Stimulated activated naive CD4-positive, alpha-beta T cell (primary cell): ENCODE measurements around the gene BANF2.

ENCODE experiments used
- DNase-seq, 6 experiments: peaks; one replicate each; lab custom pipeline; 2025; lab: John Stamatoyannopoulos, UW

BANF2 gene

DNA sequence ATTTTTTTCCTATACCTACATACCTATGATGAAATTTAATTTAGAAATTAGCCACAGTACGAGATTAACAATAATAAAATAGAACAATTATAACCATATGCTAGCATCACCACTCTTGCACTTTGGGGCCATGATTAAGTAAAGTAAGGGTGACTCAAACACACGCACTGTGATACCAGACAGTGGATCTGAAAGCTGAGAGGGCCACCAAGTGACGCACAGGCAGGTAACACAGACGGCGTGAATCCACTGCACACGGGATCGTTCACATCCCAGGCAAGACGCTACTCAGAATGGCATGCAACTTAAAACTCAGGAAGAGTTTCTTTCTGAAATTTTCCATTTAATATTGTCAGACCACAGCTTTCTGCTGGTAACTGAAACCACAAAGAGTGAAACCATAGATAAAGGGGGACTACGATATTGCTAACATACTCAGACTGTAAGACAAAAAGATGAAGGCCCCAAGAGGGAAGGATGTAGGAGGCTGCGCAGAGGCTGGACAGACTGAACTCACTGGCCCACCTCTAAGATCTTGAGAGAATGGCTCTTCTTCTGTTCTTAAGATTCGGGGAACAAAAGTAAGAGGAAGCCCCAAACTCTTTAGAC lies 35.6 kb upstream of the BANF2 start:
- DNase-seq = no peak

DNA sequence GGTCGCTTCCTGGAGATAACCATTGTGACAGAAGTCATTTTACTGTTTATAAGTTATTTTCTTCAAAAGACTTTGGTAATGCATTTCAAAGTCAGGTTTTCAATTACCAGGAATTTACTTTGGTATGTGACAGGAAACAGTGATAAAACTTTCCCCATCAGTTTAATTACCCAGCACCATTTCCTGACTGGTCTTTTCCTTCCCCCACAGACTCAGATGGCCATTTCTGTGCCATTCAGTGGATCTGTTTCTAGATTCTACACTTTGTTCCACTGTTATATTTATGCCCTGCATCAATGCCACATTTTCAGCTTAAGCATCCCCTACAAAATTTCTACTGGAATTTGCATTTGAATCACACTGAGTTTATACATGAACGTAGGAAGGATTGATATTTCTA lies 34.0 kb upstream of the BANF2 start:
- no peak for DNase-seq

DNA sequence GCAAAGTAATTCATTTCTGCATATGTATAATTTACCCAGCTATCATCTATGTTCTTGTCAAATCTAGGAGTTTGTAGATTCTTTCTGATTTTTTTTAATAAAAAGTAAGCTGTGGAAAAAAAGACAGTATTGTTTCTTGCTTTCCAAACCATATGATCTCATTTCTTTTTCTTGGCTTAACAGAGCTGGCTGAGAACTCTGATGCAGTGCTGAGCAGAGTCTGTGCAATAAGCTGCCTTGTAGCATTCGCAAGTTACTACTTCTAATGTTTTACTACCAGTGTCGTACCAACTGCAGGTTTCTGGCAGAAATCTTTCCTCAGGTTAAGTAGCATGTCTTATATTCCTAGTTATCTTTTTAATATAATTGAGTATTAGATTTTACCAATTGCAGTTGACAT lies 33.3 kb upstream of the BANF2 start:
- DNase-seq = no peak

DNA sequence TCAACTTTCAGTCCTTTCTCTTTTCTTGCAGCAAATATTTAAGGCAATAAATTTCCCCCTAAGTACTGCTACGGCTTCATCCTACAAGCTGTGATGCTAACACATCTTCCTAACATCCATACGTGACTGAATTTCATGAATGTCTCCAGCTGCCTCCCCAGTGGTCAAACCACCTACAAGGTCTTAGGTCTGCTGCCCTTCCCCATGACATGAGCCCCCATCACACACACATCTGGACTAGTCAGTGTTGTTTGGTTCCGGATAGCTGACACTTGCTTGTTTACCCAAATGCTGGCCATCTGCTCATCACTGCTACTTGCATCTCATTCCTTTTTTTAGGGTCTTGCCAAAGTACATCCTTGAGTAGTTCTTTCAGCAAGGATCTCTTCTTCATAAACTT lies 32.3 kb upstream of the BANF2 start:
- DNase-seq = no peak

DNA sequence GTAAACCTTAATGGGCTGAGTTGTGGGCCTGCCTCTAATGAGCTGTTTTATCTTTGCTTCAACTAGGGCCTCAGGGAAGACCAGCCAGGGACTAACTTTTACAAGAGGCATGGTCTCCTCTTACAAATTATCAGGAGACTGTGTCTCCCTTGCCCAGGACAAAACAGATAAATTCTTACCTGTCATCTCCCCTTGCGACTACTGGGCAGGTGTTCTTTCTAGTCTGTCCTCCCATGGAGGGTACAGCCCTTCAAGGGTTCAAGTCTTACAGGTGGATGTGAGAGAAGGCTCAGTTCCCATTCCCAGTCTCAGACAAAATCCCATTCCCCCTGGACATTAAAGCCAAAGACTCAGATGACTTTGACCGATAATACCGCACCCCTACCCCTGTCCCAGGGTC lies 31.3 kb upstream of the BANF2 start:
- no peak for DNase-seq

DNA sequence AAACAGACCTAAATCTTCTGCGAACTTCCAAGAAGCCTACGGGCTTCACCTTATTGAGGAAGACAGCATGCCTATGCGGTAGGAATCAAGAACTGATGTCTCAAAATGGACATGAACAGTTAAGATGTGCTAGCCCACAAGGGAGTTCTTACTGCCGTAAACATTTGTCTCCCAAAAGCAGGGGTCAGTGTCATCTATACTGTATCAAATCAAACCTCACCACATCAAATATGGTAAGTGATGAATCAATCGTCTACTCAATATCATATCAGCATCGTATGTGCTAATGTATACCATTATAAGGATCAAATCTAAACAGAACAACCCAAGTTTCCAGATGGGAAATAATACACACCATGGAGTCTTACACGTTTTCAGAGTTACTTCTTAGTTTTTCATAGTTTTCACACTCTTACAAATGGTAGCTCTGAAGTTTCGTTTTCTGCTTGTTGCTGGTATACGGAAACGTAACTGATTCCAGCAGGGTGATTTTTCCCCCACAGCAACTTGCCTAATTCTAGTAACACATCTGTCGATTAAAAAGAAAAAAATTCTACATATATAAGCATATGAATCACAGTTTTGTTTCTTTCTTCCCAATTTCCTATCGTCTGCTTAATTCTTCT lies 30.3 kb upstream of the BANF2 start:
- DNase-seq = no peak

DNA sequence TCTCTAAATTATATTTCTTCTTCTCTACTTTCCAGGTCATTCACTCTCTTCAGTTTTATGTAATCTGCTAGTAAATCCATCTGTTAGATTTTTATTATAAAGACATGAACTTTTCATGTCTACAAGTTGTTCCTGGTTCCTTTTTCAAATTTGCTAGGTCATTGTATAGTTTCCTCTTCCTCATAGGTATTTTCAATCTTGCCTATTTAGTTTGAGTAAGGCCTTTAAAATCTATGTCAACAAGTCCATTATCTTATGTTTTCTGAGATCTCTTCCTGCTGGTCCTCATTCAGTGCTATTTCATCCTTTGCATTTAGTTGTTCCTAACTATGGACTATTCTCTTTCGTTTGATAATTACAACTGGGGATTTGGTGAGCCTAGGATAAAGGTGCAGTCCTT lies 28.8 kb upstream of the BANF2 start:
- no peak for DNase-seq

DNA sequence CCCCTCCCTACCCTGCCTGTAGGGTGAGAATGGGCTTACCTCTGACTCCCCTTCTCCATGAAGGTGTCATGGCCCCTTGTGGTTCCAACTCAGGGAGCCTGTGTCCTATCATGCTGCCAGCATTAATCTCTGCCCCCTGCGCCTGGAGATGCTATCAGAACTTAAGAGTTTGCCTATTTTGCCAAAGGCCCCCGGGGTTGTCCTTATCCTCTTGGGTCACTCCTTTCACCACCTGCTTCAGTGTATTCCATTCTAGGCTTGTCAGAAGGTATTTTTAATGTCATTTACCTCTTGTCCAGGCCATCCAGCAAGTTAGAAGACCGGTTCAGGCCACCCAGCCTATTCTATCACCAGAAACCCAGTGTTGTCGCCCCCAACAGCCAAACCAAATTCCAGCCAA lies 28.2 kb upstream of the BANF2 start:
- no peak for DNase-seq

DNA sequence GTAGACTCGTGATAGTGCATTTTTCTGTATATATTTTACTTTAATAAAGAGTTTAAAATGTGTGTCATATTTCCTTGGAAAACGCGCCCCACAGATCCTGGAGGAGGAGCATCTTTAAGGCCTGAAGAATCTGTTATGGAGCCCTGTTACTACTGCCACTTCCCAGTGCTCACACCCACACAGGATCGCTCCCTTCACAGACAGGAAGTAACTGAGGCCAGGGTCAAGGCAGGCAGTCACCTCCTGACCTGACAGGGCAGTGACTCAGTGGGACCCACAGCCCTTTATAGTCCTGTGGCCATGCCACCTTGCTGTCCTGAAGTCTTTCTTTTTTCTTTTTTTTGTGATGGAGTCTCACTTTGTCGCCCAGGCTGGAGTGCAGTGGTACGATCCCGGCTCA lies 26.7 kb upstream of the BANF2 start:
- DNase-seq = no peak

DNA sequence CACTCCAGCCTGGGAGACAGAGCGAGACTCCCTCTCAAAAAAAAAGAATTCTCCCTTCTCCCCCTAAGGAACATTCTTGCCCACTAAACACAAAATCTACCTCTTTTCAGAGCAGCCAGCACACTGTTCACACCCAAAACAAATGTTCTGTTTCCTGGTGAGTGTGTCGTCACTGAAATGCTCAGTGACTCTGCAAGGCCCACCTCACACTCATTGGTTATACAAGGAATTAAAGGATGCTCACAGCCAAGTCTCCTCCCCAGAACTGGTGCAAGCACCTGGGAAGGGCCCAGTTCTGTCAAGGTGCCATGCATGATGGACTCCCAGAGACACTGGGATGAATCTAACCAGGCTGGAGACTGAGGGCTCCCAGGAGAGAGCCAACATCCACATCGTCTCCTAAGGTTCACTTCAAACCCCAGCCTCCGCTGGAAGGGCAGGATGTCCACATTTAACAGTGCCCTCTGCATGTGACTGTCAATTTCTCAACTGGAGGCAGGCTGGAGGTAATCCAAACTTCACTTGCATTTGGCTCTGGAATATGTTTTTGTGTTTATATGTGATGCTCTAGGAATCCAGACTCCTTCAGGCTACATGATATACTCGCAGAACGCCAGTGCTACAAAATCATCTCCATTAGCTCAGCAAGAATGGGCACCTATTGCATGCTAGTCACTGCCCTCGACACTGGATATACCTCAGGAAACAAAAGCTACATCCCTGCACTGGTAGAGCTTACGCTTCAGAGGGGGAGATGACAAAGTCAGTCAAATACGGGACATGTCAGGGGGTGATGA lies 24.8 kb upstream of the BANF2 start:
- DNase-seq = no peak

DNA sequence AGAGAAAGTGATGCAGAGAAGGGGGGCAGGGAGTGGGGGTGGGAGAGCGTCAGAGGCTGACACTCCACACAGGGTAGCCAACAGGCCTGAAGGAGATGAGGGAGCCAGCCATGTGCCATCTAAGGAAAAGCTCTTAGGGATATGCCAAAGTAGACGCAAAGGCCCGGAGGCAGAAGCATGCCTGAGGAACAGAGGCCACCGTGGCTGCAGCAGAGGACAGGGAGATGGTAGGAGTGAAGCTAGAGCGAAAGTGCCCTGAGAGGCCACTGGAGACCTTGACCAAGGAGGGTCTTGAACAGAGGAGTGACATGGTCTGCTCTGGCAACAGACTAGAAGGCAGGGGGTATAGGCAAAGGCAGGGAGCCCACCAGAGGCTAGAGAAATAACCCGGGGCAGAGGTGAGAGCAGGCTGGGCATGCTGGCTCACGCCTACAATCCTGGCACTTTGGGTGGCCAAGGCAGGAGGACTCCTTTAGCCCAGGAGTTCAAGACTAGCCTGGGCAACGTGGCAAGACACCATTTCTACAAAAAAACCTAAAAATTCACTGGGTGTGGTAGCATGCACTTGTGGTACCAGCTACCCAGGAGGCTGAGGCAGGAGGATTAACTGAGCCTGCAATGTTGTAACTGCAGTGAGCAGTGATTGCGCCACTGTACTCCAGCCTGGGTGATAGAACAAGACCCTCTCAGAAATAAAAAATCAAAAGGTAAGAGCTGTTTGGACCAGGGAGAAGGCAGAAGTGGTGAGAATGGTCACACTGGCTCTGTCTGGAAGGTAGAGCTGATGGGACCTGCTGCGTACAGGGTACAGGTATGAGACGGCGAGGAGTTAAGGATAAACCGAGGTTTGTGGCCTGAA lies 24.0 kb upstream of the BANF2 start:
- no peak for DNase-seq

DNA sequence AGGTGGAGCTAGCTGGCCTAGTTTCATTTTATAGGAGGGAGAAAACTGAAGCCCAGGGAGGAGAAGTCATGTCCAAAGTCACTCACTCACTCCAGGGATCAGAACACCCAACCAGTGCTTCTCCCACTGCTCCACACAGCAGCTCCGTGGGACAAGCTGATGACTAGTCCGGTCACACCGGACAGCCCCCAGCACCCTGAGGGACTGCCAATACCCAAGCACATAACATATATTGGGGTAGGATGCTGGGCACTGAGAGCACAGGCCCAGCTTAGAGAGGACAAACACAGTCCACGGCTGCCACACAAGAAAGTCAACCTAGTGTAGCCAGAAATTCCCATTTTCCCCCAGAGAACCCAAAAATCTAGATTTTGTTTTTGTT lies 23.4 kb upstream of the BANF2 start:
- no peak for DNase-seq

DNA sequence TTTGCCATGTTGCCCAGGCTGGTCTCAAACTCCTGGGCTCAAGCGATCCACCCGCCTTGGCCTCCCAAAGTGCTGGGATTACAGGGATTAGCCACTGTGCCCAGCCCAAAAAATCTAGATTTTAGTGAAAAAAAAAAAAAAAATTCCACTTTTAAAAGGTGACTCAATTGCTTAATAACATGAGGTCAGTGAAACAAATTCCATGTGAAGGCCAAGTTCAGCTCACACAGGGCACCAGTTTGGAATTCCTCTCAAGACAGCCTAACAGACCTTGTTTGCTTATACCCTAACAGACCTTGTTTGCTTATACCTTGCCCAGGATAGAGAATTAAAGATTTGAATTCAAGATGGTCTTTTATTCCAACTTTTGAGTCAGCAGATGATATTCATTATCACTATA lies 22.8 kb upstream of the BANF2 start:
- DNase-seq = no peak

DNA sequence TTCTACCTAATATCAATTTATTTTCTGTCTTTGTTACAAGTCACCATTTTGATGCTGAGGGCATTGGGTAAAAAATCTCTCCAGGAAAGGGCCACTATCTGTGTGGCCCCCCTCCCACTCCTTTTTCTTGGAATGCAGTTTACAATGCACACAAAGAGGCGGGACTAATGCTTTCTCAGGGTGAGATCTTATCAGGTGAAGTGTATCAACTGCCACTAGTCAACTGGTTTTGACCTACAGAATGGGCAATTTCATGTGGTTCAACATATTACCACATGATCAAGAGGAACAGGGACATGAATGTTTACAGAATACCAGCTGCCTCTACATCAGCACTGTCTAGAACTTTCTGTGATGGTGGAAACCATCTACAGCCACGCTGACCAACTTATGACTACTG lies 21.5 kb upstream of the BANF2 start:
- DNase-seq = no peak

DNA sequence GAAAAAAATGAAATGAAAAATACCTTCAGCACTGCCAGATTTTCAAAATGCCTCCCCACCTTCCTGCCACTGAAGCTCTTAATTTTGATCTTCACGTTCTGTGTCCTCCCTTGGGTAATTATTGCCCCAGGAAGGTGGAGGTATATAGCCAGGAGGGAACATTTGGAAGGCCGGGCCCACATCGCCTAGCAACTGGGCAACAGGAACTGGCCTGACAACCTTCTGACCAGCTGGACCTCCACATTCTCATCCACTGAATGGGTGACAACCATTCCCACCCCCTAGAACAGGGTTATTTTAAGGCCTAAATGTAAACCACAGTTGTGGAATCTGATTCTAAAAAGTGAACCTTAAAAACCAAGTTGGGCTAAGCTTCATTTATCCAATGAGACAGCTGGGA lies 20.9 kb upstream of the BANF2 start:
- DNase-seq = no peak

DNA sequence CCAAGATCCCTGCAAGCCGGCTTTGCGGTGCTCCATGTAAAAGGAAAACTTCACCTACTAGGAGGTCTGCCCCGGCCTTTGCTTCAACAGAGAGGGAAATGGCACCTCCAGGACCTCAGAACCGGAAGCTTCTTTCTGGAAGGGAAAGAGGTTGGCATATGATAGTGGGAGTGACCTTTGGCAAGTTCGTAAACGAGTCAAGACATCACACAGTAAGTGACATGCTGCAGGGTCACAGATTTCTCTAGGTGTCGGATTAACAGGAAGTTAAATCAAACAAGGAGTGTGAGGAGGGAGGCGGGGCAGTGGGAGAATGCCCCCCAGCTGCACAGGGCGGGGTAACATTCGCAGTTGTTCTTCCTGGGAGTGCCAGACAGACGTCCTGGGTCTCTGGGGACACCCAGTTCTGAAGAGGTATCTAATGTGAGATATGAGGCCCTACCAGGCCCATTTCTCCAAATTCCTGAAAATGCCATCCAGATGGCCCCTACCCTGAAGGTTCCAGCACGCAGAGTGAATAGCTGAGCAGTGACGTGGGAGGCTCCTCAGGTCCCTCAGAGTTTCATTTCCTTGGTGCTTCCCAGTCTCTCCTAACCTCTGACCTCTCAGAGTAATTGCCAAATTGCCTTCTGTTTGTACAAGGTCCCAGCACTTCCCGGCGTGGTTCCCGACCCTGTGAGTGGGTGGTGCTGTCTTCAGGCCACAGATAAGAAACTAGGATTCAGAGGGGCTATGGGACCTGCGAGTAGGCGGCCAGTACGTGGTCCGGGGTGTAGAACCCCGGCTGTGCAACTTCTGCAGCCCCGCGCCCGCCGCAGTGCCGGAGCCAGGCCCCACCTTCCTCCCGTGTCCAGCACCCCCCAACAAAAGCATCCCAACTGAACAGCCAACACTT lies 19.6 kb upstream of the BANF2 start:
- peak in 1 of 6 experiments; percentile 26 for DNase-seq

DNA sequence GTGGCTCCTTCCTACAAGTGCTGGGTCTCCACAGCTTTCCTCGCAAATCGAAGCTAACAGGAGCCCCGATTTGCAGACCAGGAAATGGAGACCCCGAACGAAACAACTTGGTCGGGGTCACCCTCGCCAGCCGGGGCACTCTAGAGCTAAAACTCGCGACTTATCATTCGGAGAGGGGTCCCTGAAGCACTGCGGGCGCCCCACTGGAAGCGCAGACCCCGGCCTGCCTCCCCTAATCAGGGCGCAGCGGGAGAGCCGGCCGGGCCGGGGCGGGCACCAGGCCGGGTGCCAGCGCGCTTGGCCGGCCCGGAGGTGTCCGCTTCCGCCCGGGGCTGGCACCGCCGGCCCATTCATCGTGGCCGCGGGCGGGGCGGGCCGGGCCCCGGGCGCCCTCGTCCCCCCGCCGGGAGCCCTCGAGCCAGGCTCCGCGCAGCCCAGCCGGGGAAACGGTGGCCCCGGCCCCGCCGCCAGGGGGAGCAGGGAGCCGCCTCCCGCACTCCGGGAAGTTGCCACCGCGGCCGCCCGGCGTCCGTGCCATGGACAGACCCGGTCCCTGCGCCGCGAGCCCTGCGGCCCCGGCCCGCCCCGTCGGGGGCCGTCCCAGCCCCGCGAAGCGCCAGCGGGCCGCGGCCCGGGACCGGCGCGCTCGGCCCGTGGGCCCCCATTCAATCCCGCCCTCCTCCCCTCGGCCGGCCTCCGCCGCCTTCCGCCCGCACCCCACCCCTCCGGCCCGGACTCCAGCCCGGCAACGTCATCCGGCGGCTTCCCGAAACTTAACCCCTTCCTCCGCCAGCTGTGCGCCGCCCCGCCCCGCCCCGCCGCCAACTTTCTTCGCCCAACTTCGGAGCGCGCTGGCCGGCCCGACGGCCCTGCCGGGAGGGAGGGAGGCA lies 18.7 kb upstream of the BANF2 start:
- DNase-seq = peak; percentile 38 to 73 (median 68)

DNA sequence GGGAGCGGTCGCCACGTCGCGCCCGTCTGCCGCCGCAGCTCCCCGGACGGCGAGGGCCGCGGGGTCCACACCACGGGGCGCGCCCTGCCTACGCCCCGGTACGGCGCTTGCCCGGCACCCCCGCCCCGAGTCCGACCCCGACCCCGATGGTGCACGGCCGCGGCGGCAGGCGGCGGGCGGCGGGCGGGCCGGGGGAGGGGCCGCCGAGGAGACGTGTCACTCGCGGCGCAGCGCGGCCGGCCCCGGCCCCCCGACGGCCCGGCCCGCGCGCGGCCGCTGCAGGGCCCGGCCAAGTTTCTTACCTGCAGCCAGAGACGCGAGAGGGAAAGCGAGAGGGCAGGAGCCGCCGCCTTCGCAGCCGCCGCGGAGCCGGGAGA lies 18.1 kb upstream of the BANF2 start:
- DNase-seq = peak in 1 of 6 experiments; percentile 48

DNA sequence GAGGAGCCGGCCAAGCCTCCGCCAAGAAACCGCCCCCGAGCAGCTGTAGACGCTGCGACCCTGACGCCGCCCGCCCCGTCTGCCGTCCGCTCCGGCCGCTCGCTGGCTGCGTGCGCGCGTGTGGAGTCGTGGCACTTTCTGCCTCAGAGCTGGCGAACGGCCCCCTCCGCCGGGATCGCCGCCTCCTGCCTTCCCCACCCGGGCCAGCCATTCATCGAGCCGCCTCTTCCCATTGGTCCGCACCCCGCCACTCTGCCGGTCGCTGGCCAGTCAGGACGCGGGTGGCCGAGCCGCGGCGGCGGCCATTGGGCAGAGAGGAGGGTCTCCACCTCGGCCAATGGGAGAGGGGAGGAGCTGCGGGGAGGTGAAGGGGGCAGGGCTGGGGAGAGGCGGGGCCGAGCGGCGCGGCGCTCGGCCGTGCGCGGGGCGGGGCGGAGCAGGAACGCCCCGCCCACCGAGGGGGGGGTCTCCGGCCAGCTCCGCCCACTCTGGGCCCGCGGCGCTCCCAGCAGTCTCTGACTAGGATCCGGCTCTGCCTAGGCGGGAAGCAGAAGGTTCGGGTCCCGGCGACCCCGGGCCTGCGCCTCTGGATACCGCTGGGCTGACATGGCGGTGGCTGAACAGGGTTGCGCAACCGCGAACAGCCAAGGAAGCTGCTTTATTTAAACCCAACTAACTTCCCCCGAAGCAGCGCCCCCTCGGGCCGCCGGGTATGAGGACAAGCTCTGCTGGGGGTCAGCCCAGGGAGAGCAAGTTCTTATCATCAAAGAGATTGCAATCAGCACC lies 17.5 kb upstream of the BANF2 start, which contains the start of gene RRBP1:
RRBP1 (minus strand) TSS at position 140 of the 786 bp plus-strand sequence. CDS start 21,735 bp downstream, outside the sequence.
- peak; percentile 93 to 98 (median 96) for DNase-seq

DNA sequence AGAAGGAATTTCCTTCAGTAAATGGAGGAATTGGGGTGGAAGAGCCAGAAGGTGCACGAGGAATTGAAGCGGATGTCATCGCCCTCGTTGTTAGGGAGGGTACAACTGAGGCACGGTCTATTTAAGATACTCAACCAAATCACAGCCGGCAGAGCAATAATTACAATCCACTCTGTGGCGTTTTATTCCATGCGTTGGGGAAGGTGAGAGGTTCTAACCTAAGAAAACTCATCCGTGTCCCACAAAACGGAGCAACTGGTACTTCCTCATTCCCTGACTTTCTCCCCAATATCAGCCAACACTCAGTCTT lies 16.9 kb upstream of the BANF2 start:
- DNase-seq = no peak
